ENCODE results near the gene TEX54.
A peak's percentile ranks its signal among the peaks of the same experiment; 100 is the strongest.

Gene TEX54

DNA sequence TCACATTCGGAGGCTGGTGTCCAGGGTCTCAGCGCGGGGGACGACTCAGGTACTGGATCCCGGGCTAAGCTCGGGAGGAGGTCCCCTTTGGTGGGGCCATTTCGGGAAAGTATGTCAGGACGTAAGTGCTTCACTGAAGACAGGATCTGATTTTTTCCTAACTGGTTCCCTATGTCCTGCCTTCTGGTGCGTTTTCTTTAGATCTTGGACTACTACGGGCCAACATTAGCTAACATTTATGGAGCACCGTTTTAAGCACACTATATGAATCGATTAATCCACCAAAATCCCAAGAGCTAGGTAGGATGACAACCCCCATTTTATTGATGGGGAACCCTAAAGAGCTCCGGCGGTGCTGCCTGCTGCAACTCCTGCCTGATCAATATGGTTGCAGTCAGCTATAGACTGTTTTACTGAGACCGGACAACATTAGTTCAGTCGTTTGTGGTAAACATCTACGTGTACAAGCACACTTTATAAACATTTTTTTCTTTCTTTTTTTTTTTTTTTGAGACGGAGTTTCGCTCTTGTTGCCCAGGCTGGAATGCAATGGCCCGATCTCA lies 23.8 kb upstream of the TEX54 start:
- no peak for TF ChIP-seq CTCF (IDR thresholded peaks at IDR 0.05; ENCODE audit: low read depth, low read length)
- H3K4me3 ChIP-seq (ENCODE audit: low read depth, low read length), result peak overlapping the region; percentile 98
- no peaks in the 10 kb centered on the region for H3K9me3 ChIP-seq
- H3K4me1 ChIP-seq, result peaks cover under 1% of the 10 kb centered on the region; the same call in 1 of the 2 replicates
- H3K36me3 ChIP-seq, result peaks cover 40% of the 10 kb centered on the region
- H3K27me3 ChIP-seq, result no peaks in the 10 kb centered on the region
- DNase-seq, result no peak

DNA sequence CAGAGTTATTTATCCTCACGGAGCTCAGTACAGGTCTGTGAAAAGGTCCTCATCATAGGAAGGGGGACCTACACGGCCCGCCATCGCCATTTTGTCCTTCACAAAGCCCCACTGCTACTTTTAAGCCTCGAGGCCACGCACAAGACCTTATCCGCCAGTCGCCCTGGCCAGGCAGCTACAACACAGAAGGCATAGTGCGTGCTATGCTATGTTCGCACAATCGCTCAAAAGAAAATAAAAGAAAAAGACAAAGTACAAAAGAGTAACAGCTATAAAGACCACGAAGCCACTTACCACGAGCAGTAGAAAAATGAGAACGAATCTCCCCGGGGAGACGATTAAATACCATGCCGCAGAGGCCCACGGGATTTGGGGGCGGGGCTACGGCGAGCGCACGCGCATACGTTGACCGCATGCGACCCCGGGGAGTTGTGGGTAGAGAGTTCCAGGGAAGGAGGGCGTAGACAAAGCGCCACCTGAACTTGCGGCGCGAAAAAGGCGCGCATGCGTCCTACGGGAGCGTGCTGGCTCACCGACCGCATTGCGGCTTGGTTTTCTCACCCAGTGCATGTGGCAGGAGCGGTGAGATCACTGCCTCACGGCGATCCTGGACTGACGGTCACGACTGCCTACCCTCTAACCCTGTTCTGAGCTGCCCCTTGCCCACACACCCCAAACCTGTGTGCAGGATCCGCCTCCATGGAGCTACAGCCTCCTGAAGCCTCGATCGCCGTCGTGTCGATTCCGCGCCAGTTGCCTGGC lies 23.1 kb upstream of the TEX54 start:
- H3K27me3 ChIP-seq, result no peaks in the 10 kb centered on the region
- H3K4me3 ChIP-seq (ENCODE audit: low read depth, low read length), result peak overlapping the region; percentile 98
- DNase-seq, result peak; percentile 93
- TF ChIP-seq CTCF (IDR thresholded peaks at IDR 0.05; ENCODE audit: low read depth, low read length), result no peak
- H3K36me3 ChIP-seq, result peaks cover 40% of the 10 kb centered on the region
- H3K4me1 ChIP-seq, result no peaks in the 10 kb centered on the region; the same call in 1 of the 2 replicates
- no peaks in the 10 kb centered on the region for H3K9me3 ChIP-seq

GRCh38 chr11:62854825-62855570 lies 22.4 kb upstream of the TEX54 start:
- no peaks in the 10 kb centered on the region for H3K27me3 ChIP-seq
- no peak for TF ChIP-seq CTCF (IDR thresholded peaks at IDR 0.05; ENCODE audit: low read depth, low read length)
- no peaks in the 10 kb centered on the region; the same call in 1 of the 2 replicates for H3K4me1 ChIP-seq
- H3K4me3 ChIP-seq (ENCODE audit: low read depth, low read length), result peak overlapping the region; percentile 98
- DNase-seq, result no peak
- peaks cover 40% of the 10 kb centered on the region for H3K36me3 ChIP-seq
- no peaks in the 10 kb centered on the region for H3K9me3 ChIP-seq

GRCh38 chr11:62854013-62854824 lies 21.6 kb upstream of the TEX54 start:
- Histone ChIP-seq H3K4me1 (no peaks in the 10 kb centered on the region), H3K36me3 (peaks cover 40% of the 10 kb centered on the region), H3K4me3 (ENCODE audit: low read depth, low read length) (peak overlapping the region; percentile 98), H3K27me3 (no peaks in the 10 kb centered on the region), H3K9me3 (no peaks in the 10 kb centered on the region)
- TF ChIP-seq CTCF (IDR thresholded peaks at IDR 0.05; ENCODE audit: low read depth, low read length), result no peak
- DNase-seq, result no peak

GRCh38 chr11:62853279-62853965 lies 20.8 kb upstream of the TEX54 start:
- H3K9me3 ChIP-seq, result no peaks in the 10 kb centered on the region
- no peak for TF ChIP-seq CTCF (IDR thresholded peaks at IDR 0.05; ENCODE audit: low read depth, low read length)
- DNase-seq, result no peak
- H3K27me3 ChIP-seq, result no peaks in the 10 kb centered on the region
- no peaks in the 10 kb centered on the region for H3K4me1 ChIP-seq
- H3K4me3 ChIP-seq (ENCODE audit: low read depth, low read length), result peak overlapping the region; percentile 98
- peaks cover 40% of the 10 kb centered on the region for H3K36me3 ChIP-seq
